Measurements from ENCODE around the gene AKT3.
"Not testable (repeated sequence)": the region's sequence is repeated elsewhere in the genome, so short reads cannot be mapped to it uniquely, and the experiment has no call there.

Gene AKT3

GRCh38 chr1:243850202-243850451 is at the start of gene AKT3:
Gene AKT3 (minus strand): TSS chr1:243850243. CDS start chr1:243843170, 7,073 bp downstream.
- DNase-seq (ENCODE audit: low spot score in 2 of 2): no peak
- peak within 1 kb of the TSS; percentile 99 for H3K4me3 Mint-ChIP-seq

GRCh38 chr1:243898278-243898677 is 48.2 kb upstream of the AKT3 start:
- H3K27ac Mint-ChIP-seq: no peak overlapping the region
- no peak overlapping the region for H3K4me3 Mint-ChIP-seq
- H3K4me1 Mint-ChIP-seq: no peaks in the 10 kb centered on the region
- H3K9me3 Mint-ChIP-seq: peaks cover 1% of the 10 kb centered on the region
- H3K27me3 Mint-ChIP-seq: peaks cover 10% of the 10 kb centered on the region
- no peaks in the 10 kb centered on the region for H3K36me3 Mint-ChIP-seq
- DNase-seq (ENCODE audit: low spot score in 2 of 2) (no peak), ATAC-seq (ENCODE audit: low read depth) (no peak)

More at GRCh38 chr1:243850202-243850451, at the start of gene AKT3:
- peak; percentile 65 for ATAC-seq (ENCODE audit: low read depth)
- H3K27me3 Mint-ChIP-seq: no peaks in the 10 kb centered on the region
- no peaks in the 10 kb centered on the region for H3K9me3 Mint-ChIP-seq
- peaks cover 16% of the 10 kb centered on the region for H3K4me1 Mint-ChIP-seq
- no peaks in the 10 kb centered on the region for H3K36me3 Mint-ChIP-seq
- peak within 1 kb of the TSS; percentile 98 for H3K27ac Mint-ChIP-seq

GRCh38 chr1:243896313-243896712 is 46.3 kb upstream of the AKT3 start:
- DNase-seq (ENCODE audit: low spot score in 2 of 2) (no peak), ATAC-seq (ENCODE audit: low read depth) (no peak)
- peaks cover 1% of the 10 kb centered on the region for H3K9me3 Mint-ChIP-seq
- H3K27me3 Mint-ChIP-seq: peaks cover 10% of the 10 kb centered on the region
- H3K27ac Mint-ChIP-seq: no peak overlapping the region
- no peaks in the 10 kb centered on the region for H3K4me1 Mint-ChIP-seq
- no peak overlapping the region for H3K4me3 Mint-ChIP-seq
- no peaks in the 10 kb centered on the region for H3K36me3 Mint-ChIP-seq

GRCh38 chr1:243892456-243892855 is 42.4 kb upstream of the AKT3 start:
- H3K4me3 Mint-ChIP-seq: no peak overlapping the region
- peaks cover 10% of the 10 kb centered on the region for H3K27me3 Mint-ChIP-seq
- no peak for ATAC-seq (ENCODE audit: low read depth)
- H3K4me1 Mint-ChIP-seq: no peaks in the 10 kb centered on the region
- H3K9me3 Mint-ChIP-seq: peaks cover 1% of the 10 kb centered on the region
- DNase-seq (ENCODE audit: low spot score in 2 of 2): no peak
- H3K36me3 Mint-ChIP-seq: no peaks in the 10 kb centered on the region
- H3K27ac Mint-ChIP-seq: no peak overlapping the region

GRCh38 chr1:243890576-243890975 is 40.5 kb upstream of the AKT3 start:
- DNase-seq (ENCODE audit: low spot score in 2 of 2): no peak
- Mint-ChIP-seq H3K4me3 (no peak overlapping the region), H3K36me3 (no peaks in the 10 kb centered on the region)

GRCh38 chr1:243885806-243886205 is 35.8 kb upstream of the AKT3 start:
- no peak for ATAC-seq (ENCODE audit: low read depth)
- Mint-ChIP-seq H3K4me3 (no peak overlapping the region), H3K27ac (no peak overlapping the region), H3K4me1 (no peaks in the 10 kb centered on the region), H3K36me3 (no peaks in the 10 kb centered on the region), H3K27me3 (peaks cover 8% of the 10 kb centered on the region), H3K9me3 (no peaks in the 10 kb centered on the region)
- no peak for DNase-seq (ENCODE audit: low spot score in 2 of 2)

More at GRCh38 chr1:243890576-243890975, 40.5 kb upstream of the AKT3 start:
- no peaks in the 10 kb centered on the region for H3K4me1 Mint-ChIP-seq
- H3K9me3 Mint-ChIP-seq: no peaks in the 10 kb centered on the region
- no peak for ATAC-seq (ENCODE audit: low read depth)
- H3K27me3 Mint-ChIP-seq: peaks cover 2% of the 10 kb centered on the region
- no peak overlapping the region for H3K27ac Mint-ChIP-seq

GRCh38 chr1:243884603-243885002 is 34.6 kb upstream of the AKT3 start:
- ATAC-seq (ENCODE audit: low read depth) (no peak), DNase-seq (ENCODE audit: low spot score in 2 of 2) (no peak)
- Mint-ChIP-seq H3K27me3 (peaks cover 10% of the 10 kb centered on the region), H3K9me3 (no peaks in the 10 kb centered on the region), H3K27ac (no peak overlapping the region), H3K4me3 (no peak overlapping the region), H3K36me3 (no peaks in the 10 kb centered on the region), H3K4me1 (no peaks in the 10 kb centered on the region)

- no peaks in the 10 kb centered on the region for H3K4me1 Mint-ChIP-seq
- H3K27ac Mint-ChIP-seq: no peak overlapping the region
- DNase-seq (ENCODE audit: low spot score in 2 of 2): no peak
These were observed 33.5 kb upstream of the AKT3 start for GRCh38 chr1:243883551-243883950.

GRCh38 chr1:243882276-243882675 is 32.2 kb upstream of the AKT3 start:
- no peak for DNase-seq (ENCODE audit: low spot score in 2 of 2)
- H3K36me3 Mint-ChIP-seq: no peaks in the 10 kb centered on the region
- no peak for ATAC-seq (ENCODE audit: low read depth)
- no peaks in the 10 kb centered on the region for H3K4me1 Mint-ChIP-seq
- no peak overlapping the region for H3K4me3 Mint-ChIP-seq
- H3K27ac Mint-ChIP-seq: no peak overlapping the region
- H3K27me3 Mint-ChIP-seq: peaks cover 10% of the 10 kb centered on the region
- no peaks in the 10 kb centered on the region for H3K9me3 Mint-ChIP-seq

More at GRCh38 chr1:243883551-243883950, 33.5 kb upstream of the AKT3 start:
- no peak for ATAC-seq (ENCODE audit: low read depth)
- Mint-ChIP-seq H3K9me3 (no peaks in the 10 kb centered on the region), H3K4me3 (no peak overlapping the region), H3K27me3 (peaks cover 10% of the 10 kb centered on the region), H3K36me3 (no peaks in the 10 kb centered on the region)

- H3K4me3 Mint-ChIP-seq; H3K36me3 Mint-ChIP-seq; H3K9me3 Mint-ChIP-seq; ATAC-seq (ENCODE audit: low read depth); H3K27me3 Mint-ChIP-seq; H3K27ac Mint-ChIP-seq; DNase-seq (ENCODE audit: low spot score in 2 of 2); H3K4me1 Mint-ChIP-seq: not testable (repeated sequence)
These were observed 27.0 kb upstream of the AKT3 start for GRCh38 chr1:243877058-243877457.

- peaks cover 22% of the 10 kb centered on the region for H3K27me3 Mint-ChIP-seq
- H3K4me3 Mint-ChIP-seq: no peak overlapping the region
- DNase-seq (ENCODE audit: low spot score in 2 of 2) (no peak), ATAC-seq (ENCODE audit: low read depth) (no peak)
- H3K4me1 Mint-ChIP-seq: peaks cover 5% of the 10 kb centered on the region
- no peaks in the 10 kb centered on the region for H3K36me3 Mint-ChIP-seq
- H3K27ac Mint-ChIP-seq: no peak overlapping the region
- no peaks in the 10 kb centered on the region for H3K9me3 Mint-ChIP-seq
These were observed 5.7 kb upstream of the AKT3 start for GRCh38 chr1:243855616-243856318.

GRCh38 chr1:243851765-243852164 is 1.7 kb upstream of the AKT3 start:
- H3K4me3 Mint-ChIP-seq: peak overlapping the region; percentile 90
- no peaks in the 10 kb centered on the region for H3K9me3 Mint-ChIP-seq
- DNase-seq (ENCODE audit: low spot score in 2 of 2) (no peak), ATAC-seq (ENCODE audit: low read depth) (no peak)
- peak overlapping the region; percentile 92 for H3K27ac Mint-ChIP-seq
- peaks cover 2% of the 10 kb centered on the region for H3K27me3 Mint-ChIP-seq
- H3K36me3 Mint-ChIP-seq: no peaks in the 10 kb centered on the region
- peaks cover 16% of the 10 kb centered on the region for H3K4me1 Mint-ChIP-seq

GRCh38 chr1:243851257-243851756 is 1.3 kb upstream of the AKT3 start:
- Mint-ChIP-seq H3K27ac (peak overlapping the region; percentile 92), H3K9me3 (no peaks in the 10 kb centered on the region), H3K4me3 (peak overlapping the region; percentile 90), H3K36me3 (no peaks in the 10 kb centered on the region), H3K4me1 (peaks cover 16% of the 10 kb centered on the region), H3K27me3 (peaks cover 2% of the 10 kb centered on the region)
- ATAC-seq (ENCODE audit: low read depth) (no peak), DNase-seq (ENCODE audit: low spot score in 2 of 2) (no peak)

- no peaks in the 10 kb centered on the region for H3K36me3 Mint-ChIP-seq
- H3K9me3 Mint-ChIP-seq: no peaks in the 10 kb centered on the region
- no peaks in the 10 kb centered on the region for H3K27me3 Mint-ChIP-seq
- ATAC-seq (ENCODE audit: low read depth): peak; percentile 43
- peak overlapping the region; percentile 90 for H3K4me3 Mint-ChIP-seq
- H3K27ac Mint-ChIP-seq: peak overlapping the region; percentile 92
- DNase-seq (ENCODE audit: low spot score in 2 of 2): peak; percentile 75 to 76
- H3K4me1 Mint-ChIP-seq: peaks cover 16% of the 10 kb centered on the region
These were observed 611 bp upstream of the AKT3 start for GRCh38 chr1:243850452-243851256.

Data from memory B cell (primary cell).